H1 (cell line): ENCODE measurements around the gene CHCHD3. TPM values are rescaled to one million over a fixed set of nuclear protein-coding genes. Genes with fewer than 3 reads are reported as not detected.

Experiments
- CTCF ChIA-PET: fragments of 300-600 bp; sonication (Branson Sonifier 250); formaldehyde crosslinking; loops from one replicate; lab custom pipeline; 2021; ENCODE audit not compliant: partially characterized antibody; lab: Charles Lee
- POLR2A ChIA-PET: fragments of 300-600 bp; sonication (Branson Sonifier 250); formaldehyde crosslinking; loops from one replicate; lab custom pipeline; 2021; ENCODE audit warnings: inconsistent platforms; ENCODE audit not compliant: partially characterized antibody; lab: Charles Lee
- DNase-seq, 2 experiments: peaks; one replicate each; pipeline versions ENCODE4 v3.0.0 to v3.0.0-alpha.2; 2010 to 2022; ENCODE audit warnings: low spot score in 2 of 2, low read depth in 1 of 2, mixed read lengths in 1 of 2
- FAIRE-seq: peaks from 2 replicates; lab custom pipeline; 2011; peaks lifted over from hg19 to GRCh38; lab: Jason Lieb, UNC
- H2AFZ ChIP-seq: 2 replicates; pipeline ENCODE4 v1.8.1; 2012; ENCODE audit warnings: low read length, inconsistent platforms
- H2AK5ac ChIP-seq: 2 replicates; pipeline ENCODE4 v1.6.1; 2013; ENCODE audit warnings: low read depth, low read length
- H2BK120ac ChIP-seq: replicated peaks from 2 replicates; pipeline ENCODE3; 2013; ENCODE audit warnings: low read depth, low read length, inconsistent platforms
- H2BK12ac ChIP-seq: 2 replicates; pipeline ENCODE4 v1.6.1; 2013; ENCODE audit warnings: low read depth, low read length
- H2BK15ac ChIP-seq: 2 replicates; pipeline ENCODE4 v1.6.1; 2013; ENCODE audit warnings: low read length
- H2BK20ac ChIP-seq: 2 replicates; pipeline ENCODE4 v1.6.1; 2013; ENCODE audit warnings: low read length
- H2BK5ac ChIP-seq: 2 replicates; pipeline ENCODE4 v1.6.1; 2013; ENCODE audit warnings: low read depth, low read length
- H3K14ac ChIP-seq: 2 replicates; pipeline ENCODE4 v1.6.1; 2013; ENCODE audit warnings: inconsistent platforms; ENCODE audit not compliant: insufficient read length
- H3K18ac ChIP-seq: 2 replicates; pipeline ENCODE4 v1.6.1; 2013; ENCODE audit warnings: low read length; ENCODE audit errors: extremely low read depth
- H3K23ac ChIP-seq: 2 replicates; pipeline ENCODE4 v1.6.1; 2013; ENCODE audit warnings: inconsistent platforms; ENCODE audit not compliant: insufficient read length
- H3K23me2 ChIP-seq: 2 replicates; pipeline ENCODE4 v1.6.1; 2013; ENCODE audit warnings: low read depth, low read length
- H3K27ac ChIP-seq: 2 replicates; pipeline ENCODE4 v1.6.1; 2011; ENCODE audit warnings: low read depth, low read length, inconsistent platforms
- H3K27me3 ChIP-seq, 4 experiments: replicated peaks in 1 of 4; 1 replicate in 1 of 4; 2 replicates in 3 of 4; pipeline versions ENCODE4 v1.6.1 to v1.8.1; 2011 to 2013; ENCODE audit warnings: low read length in 3 of 4, mild to moderate bottlenecking in 3 of 4, inconsistent platforms in 2 of 4, mixed read lengths in 2 of 4, moderate library complexity in 1 of 4; ENCODE audit not compliant: control insufficient read depth in 3 of 4, insufficient read depth in 3 of 4; ENCODE audit errors: extremely low read depth in 1 of 4
- H3K36me3 ChIP-seq, 4 experiments: 2 replicates each; pipeline versions ENCODE4 v1.6.1 to v1.8.1; 2011 to 2013; ENCODE audit warnings: mild to moderate bottlenecking in 4 of 4, low read length in 3 of 4, moderate library complexity in 2 of 4, control low read depth in 1 of 4, inconsistent platforms in 1 of 4; ENCODE audit not compliant: insufficient read depth in 4 of 4, control insufficient read depth in 2 of 4
- H3K4ac ChIP-seq: replicated peaks from 2 replicates; pipeline ENCODE3; 2013; ENCODE audit warnings: low read length, low read depth, mixed read lengths, inconsistent platforms; ENCODE audit not compliant: insufficient read length
- H3K4me1 ChIP-seq, 4 experiments: replicated peaks in 1 of 4; 1 replicate in 1 of 4; 2 replicates in 3 of 4; pipeline versions ENCODE4 v1.6.1 to v1.8.1; 2011 to 2013; ENCODE audit warnings: low read length in 3 of 4, inconsistent platforms in 2 of 4, mixed read lengths in 1 of 4; ENCODE audit not compliant: insufficient read depth in 4 of 4, control insufficient read depth in 3 of 4
- H3K4me2 ChIP-seq, 2 experiments: 2 replicates each; pipeline versions ENCODE4 v1.6.1 to v1.8.1; 2011 to 2013; ENCODE audit warnings: low read depth in 2 of 2, low read length in 2 of 2, control low read depth in 1 of 2, inconsistent platforms in 1 of 2, mild to moderate bottlenecking in 1 of 2; ENCODE audit not compliant: insufficient read depth in 1 of 2
- H3K4me3 ChIP-seq, 4 experiments: fragments of 200-600, 300-600 bp in 1 of 4; sonication (generic), shearing (Covaris generic), sonication (Bioruptor Twin) in 1 of 4; 2 replicates each; pipeline versions ENCODE4 v1.5.1 to v1.8.1; 2011 to 2016; ENCODE audit warnings: low read length in 4 of 4, low read depth in 3 of 4, control low read depth in 2 of 4, inconsistent platforms in 2 of 4, mild to moderate bottlenecking in 2 of 4, mixed read lengths in 1 of 4, moderate library complexity in 1 of 4; ENCODE audit not compliant: insufficient read depth in 2 of 4; ENCODE audit errors: extremely low read depth in 1 of 4
- H3K56ac ChIP-seq: replicated peaks from 2 replicates; pipeline ENCODE3; 2013; ENCODE audit warnings: low read depth, mild to moderate bottlenecking, mixed read lengths, low read length, inconsistent platforms; ENCODE audit not compliant: insufficient read length
- H3K79me1 ChIP-seq: 2 replicates; pipeline ENCODE4 v1.6.1; 2013; ENCODE audit warnings: low read depth, low read length, control low read depth
- H3K79me2 ChIP-seq, 2 experiments: 2 replicates each; pipeline versions ENCODE4 v1.6.1 to v1.8.1; 2012 to 2013; ENCODE audit warnings: low read length in 2 of 2, mild to moderate bottlenecking in 2 of 2, inconsistent platforms in 1 of 2; ENCODE audit not compliant: insufficient read depth in 2 of 2, control insufficient read depth in 1 of 2
- H3K9ac ChIP-seq, 4 experiments: replicated peaks in 1 of 4; 1 replicate in 1 of 4; 2 replicates in 3 of 4; pipeline versions ENCODE4 v1.6.1 to v1.8.1; 2011 to 2013; ENCODE audit warnings: low read depth in 3 of 4, low read length in 3 of 4, control low read depth in 2 of 4, mild to moderate bottlenecking in 2 of 4, moderate library complexity in 2 of 4, inconsistent platforms in 1 of 4; ENCODE audit errors: extremely low read depth in 1 of 4
- H3K9me3 ChIP-seq, 2 experiments: 2 replicates each; pipeline versions ENCODE4 v1.6.1 to v1.8.1; 2012 to 2013; ENCODE audit warnings: mild to moderate bottlenecking in 2 of 2, moderate library complexity in 2 of 2, control low read depth in 1 of 2, inconsistent platforms in 1 of 2, low read depth in 1 of 2, low read length in 1 of 2, mixed read lengths in 1 of 2; ENCODE audit not compliant: insufficient read depth in 2 of 2
- H4K20me1 ChIP-seq, 2 experiments: replicated peaks in 1 of 2; 2 replicates each; pipeline versions ENCODE3 to v1.8.1; 2011 to 2013; ENCODE audit warnings: inconsistent platforms in 2 of 2, low read length in 2 of 2, mild to moderate bottlenecking in 1 of 2; ENCODE audit not compliant: insufficient read depth in 2 of 2, control insufficient read depth in 1 of 2
- H4K5ac ChIP-seq: 2 replicates; pipeline ENCODE4 v1.6.1; 2013; ENCODE audit warnings: low read length, low read depth, mixed read lengths, inconsistent platforms; ENCODE audit not compliant: insufficient read length
- H4K8ac ChIP-seq: 2 replicates; pipeline ENCODE4 v1.8.0; 2013; ENCODE audit warnings: mild to moderate bottlenecking, moderate library complexity, low read length, inconsistent platforms; ENCODE audit not compliant: insufficient read depth; ENCODE audit errors: extremely low read depth
- H4K91ac ChIP-seq: replicated peaks from 2 replicates; pipeline ENCODE3; 2013; ENCODE audit warnings: low read length, mixed read lengths, inconsistent platforms; ENCODE audit not compliant: insufficient read length
- CBX8 ChIP-seq: fragments of 300-800, 300-1000 bp; sonication (generic); IDR thresholded peaks from 2 replicates; pipeline ENCODE4 v1.7.1; 2016; ENCODE audit warnings: low read depth, low read length, borderline replicate concordance
- CTCF ChIP-seq, 3 experiments: IDR thresholded peaks; 1 replicate in 2 of 3; 2 replicates in 1 of 3; pipeline versions ENCODE4 v1.5.1 to v1.6.1; 2011; ENCODE audit warnings: low read length in 3 of 3, mild to moderate bottlenecking in 3 of 3, inconsistent platforms in 2 of 3, low read depth in 1 of 3, moderate library complexity in 1 of 3; ENCODE audit not compliant: insufficient read depth in 1 of 3; ENCODE audit errors: control extremely low read depth in 1 of 3
- EGR1 ChIP-seq: IDR thresholded peaks from 2 replicates; pipeline ENCODE4 v1.6.1; 2011; ENCODE audit warnings: low read depth, low read length, borderline replicate concordance
- EZH2 ChIP-seq: fragments of 200-600 bp; sonication (generic); IDR thresholded peaks from 2 replicates; pipeline ENCODE4 v1.7.1; 2012; ENCODE audit warnings: low read depth, mild to moderate bottlenecking, moderate library complexity, low read length, inconsistent platforms; ENCODE audit not compliant: severe bottlenecking
- GTF2F1 ChIP-seq: IDR thresholded peaks from 2 replicates; pipeline ENCODE4 v1.6.1; 2012; ENCODE audit warnings: low read depth, low read length, improper control_type of control experiment, borderline replicate concordance
- KDM4A ChIP-seq: IDR thresholded peaks from one replicate; pipeline ENCODE4 v1.7.1; 2012; ENCODE audit warnings: low read depth, mild to moderate bottlenecking, moderate library complexity, low read length, inconsistent platforms; ENCODE audit not compliant: severe bottlenecking
- MAFK ChIP-seq: IDR thresholded peaks from 2 replicates; pipeline ENCODE4 v1.6.1; 2012; ENCODE audit warnings: low read depth, mild to moderate bottlenecking, improper control_type of control experiment, low read length
- POLR2AphosphoS5 ChIP-seq: IDR thresholded peaks from 2 replicates; pipeline ENCODE4 v1.6.1; 2011; ENCODE audit warnings: low read depth, low read length
- RNF2 ChIP-seq: fragments of 200-900, 300-1000 bp; sonication (generic); IDR thresholded peaks from 2 replicates; pipeline ENCODE4 v1.7.1; 2016; ENCODE audit warnings: borderline replicate concordance, low read depth, mild to moderate bottlenecking, antibody characterized with exemption, low read length; ENCODE audit not compliant: poor library complexity, severe bottlenecking; ENCODE audit errors: missing control alignments
- SIX5 ChIP-seq: IDR thresholded peaks from 2 replicates; pipeline ENCODE4 v1.6.1; 2011; ENCODE audit warnings: mild to moderate bottlenecking, low read depth, low read length
- SP1 ChIP-seq: IDR thresholded peaks from 2 replicates; pipeline ENCODE4 v1.6.1; 2011; ENCODE audit warnings: low read depth, low read length
- whole genome bisulfite sequencing, 2 experiments: shearing (Covaris generic) in 1 of 2; methylation state at CpG; one replicate each; pipeline versions ENCODE4 v1.1.6 to v1.1.7; 2013 to 2015; ENCODE audit warnings: low lambda C conversion rate in 2 of 2, mixed read lengths in 2 of 2, inconsistent platforms in 1 of 2, low coverage in 1 of 2, missing lambda C conversion rate in 1 of 2; ENCODE audit not compliant: insufficient replicate concordance in 2 of 2, insufficient coverage in 1 of 2, insufficient read length in 1 of 2; ENCODE audit errors: extremely low coverage in 1 of 2, missing lambda C conversion rate in 1 of 2; 5-methylcytosine and 5-hydroxymethylcytosine counted together
- polyA plus RNA-seq, 7 experiments: library from polyadenylated mRNA; depleted of rRNA in 3 of 7; stranded (reverse) in 5 of 7; unstranded in 2 of 7; fragments of >200 nt in 5 of 7; fragments of 200-250 nt in 2 of 7; gene quantifications; 1 replicate in 5 of 7; 2 replicates in 1 of 7; 4 replicates in 1 of 7; pipeline versions ENCODE4 v1.2.1 to v1.2.3, GENCODE V29; 2011 to 2013; ENCODE audit warnings: missing spikeins in 2 of 7, mixed read lengths in 2 of 7
- total RNA-seq: library from RNA; stranded (reverse); fragmentation: NEBNext Ultra II Directional; extraction: Animal tissue kit (Norgen Biotek cat#: 25700); gene quantifications from 2 replicates; pipeline ENCODE4 v1.2.1, GENCODE V29; 2021

The CHCHD3 gene
- total and polyA plus RNA-seq, 2 of the 8 experiments (the other 6 are each of a cell fraction or from before 2014, with no cell fraction given): 42.9 to 137 TPM

GRCh38 chr7:132861424-132861823 lies 220.5 kb downstream of the CHCHD3 start:
- no peak overlapping the region for H2AFZ ChIP-seq
- FAIRE-seq (no peak), DNase-seq (no peak)
- H3K27ac ChIP-seq: no peak overlapping the region
- H3K56ac ChIP-seq: no peak overlapping the region
- ChIA-PET CTCF (no interaction called here), POLR2A (no interaction called here)
- no peak overlapping the region for H3K18ac ChIP-seq
- H3K23ac ChIP-seq: no peak overlapping the region
- no peak overlapping the region for H4K8ac ChIP-seq
- H3K9ac ChIP-seq: no peak overlapping the region
- no peak overlapping the region for H2BK5ac ChIP-seq
- H3K36me3 ChIP-seq: no peaks in the 10 kb centered on the region
- H2BK12ac ChIP-seq: no peak overlapping the region
- H3K27me3 ChIP-seq: no peaks in the 10 kb centered on the region
- H3K14ac ChIP-seq: no peak overlapping the region
- no peaks in the 10 kb centered on the region for H3K23me2 ChIP-seq
- no peaks in the 10 kb centered on the region for H4K20me1 ChIP-seq
- H4K5ac ChIP-seq: no peak overlapping the region
- 0 out of 4 replicates have a peak, but pooled peaks cover 0 to 3% of the 10 kb centered on the region in 2 experiments for H3K9me3 ChIP-seq
- no peak overlapping the region for H2BK120ac ChIP-seq
- H3K4me3 ChIP-seq: no peak overlapping the region
- H3K4me2 ChIP-seq: no peak overlapping the region
- H3K4me1 ChIP-seq: 0 out of 7 replicates have a peak, but pooled peaks cover 0 to under 1% (median 0%) of the 10 kb centered on the region in 4 experiments
- no peak overlapping the region for H4K91ac ChIP-seq
- no peak overlapping the region for H2BK20ac ChIP-seq
- H3K4ac ChIP-seq: no peak overlapping the region
- H3K79me2 ChIP-seq: no peaks in the 10 kb centered on the region
- 93% methylated on average over 3 of the region's 3 CpGs; no CpG with 5 or more reads in 1 of the 2 experiments for WGBS, 2 experiments
- no peak overlapping the region for H2BK15ac ChIP-seq
- H3K79me1 ChIP-seq: no peaks in the 10 kb centered on the region; the same call in 1 of the 2 replicates
- H2AK5ac ChIP-seq: no peak overlapping the region
- TF ChIP-seq EGR1 (no peak), KDM4A (no peak), RNF2 (no peak), MAFK (no peak), SIX5 (no peak), SP1 (no peak), EZH2 (no peak), POLR2AphosphoS5 (no peak), CTCF (IDR thresholded peaks at IDR 0.05; ENCODE audit: control extremely low read depth in 1 of 3, insufficient read depth in 1 of 3, low read depth in 1 of 3, low read length in 3 of 3) (no peak), CBX8 (no peak), GTF2F1 (no peak)
